H9 (cell line): ENCODE results near the gene LACTB. TPM values are rescaled to one million over a fixed set of nuclear protein-coding genes. Genes with fewer than 3 reads are reported as not detected.

ENCODE experiments used
- DNase-seq: peaks from one replicate; pipeline ENCODE4 v3.0.0-alpha.2; 2017
- H2AFZ ChIP-seq: one replicate; pipeline ENCODE4 v1.6.1; 2013; ENCODE audit warnings: mild to moderate bottlenecking, low read length, control low read depth, moderate library complexity
- H2AK5ac ChIP-seq: 2 replicates; pipeline ENCODE4 v1.6.1; 2013; ENCODE audit warnings: low read length, control low read depth, mixed read lengths; ENCODE audit not compliant: insufficient read length
- H2BK120ac ChIP-seq: one replicate; pipeline ENCODE4 v1.6.1; 2013; ENCODE audit warnings: low read depth, mild to moderate bottlenecking, low read length, control low read depth, inconsistent platforms; ENCODE audit not compliant: poor library complexity, severe bottlenecking
- H2BK12ac ChIP-seq: 2 replicates; pipeline ENCODE4 v1.6.1; 2013; ENCODE audit warnings: low read length, control low read depth, mixed read lengths, low read depth; ENCODE audit not compliant: insufficient read length
- H2BK15ac ChIP-seq: 2 replicates; pipeline ENCODE4 v1.6.1; 2013; ENCODE audit warnings: low read depth, low read length, control low read depth
- H2BK20ac ChIP-seq: one replicate; pipeline ENCODE4 v1.6.1; 2013; ENCODE audit warnings: low read depth, mild to moderate bottlenecking, low read length, control low read depth, inconsistent platforms; ENCODE audit not compliant: poor library complexity, severe bottlenecking
- H2BK5ac ChIP-seq: 2 replicates; pipeline ENCODE4 v1.6.1; 2013; ENCODE audit warnings: low read length, control low read depth, mixed read lengths; ENCODE audit not compliant: insufficient read length
- H3K14ac ChIP-seq: 2 replicates; pipeline ENCODE4 v1.6.1; 2013; ENCODE audit warnings: low read length, control low read depth; ENCODE audit not compliant: insufficient read depth
- H3K18ac ChIP-seq: 2 replicates; pipeline ENCODE4 v1.6.1; 2013; ENCODE audit warnings: low read depth, mild to moderate bottlenecking, mixed read lengths, low read length, control low read depth; ENCODE audit not compliant: insufficient read length
- H3K23ac ChIP-seq: 2 replicates; pipeline ENCODE4 v1.6.1; 2013; ENCODE audit warnings: low read length, control low read depth, mixed read lengths, low read depth; ENCODE audit not compliant: insufficient read length
- H3K23me2 ChIP-seq: 2 replicates; pipeline ENCODE4 v1.6.1; 2013; ENCODE audit warnings: low read depth, mild to moderate bottlenecking, mixed read lengths, low read length, control low read depth; ENCODE audit not compliant: insufficient read length, poor library complexity, severe bottlenecking
- H3K27ac ChIP-seq: 2 replicates; pipeline ENCODE4 v1.5.1; 2013; ENCODE audit warnings: low read length, control low read depth, mixed read lengths, low read depth; ENCODE audit not compliant: insufficient read length
- H3K27me3 ChIP-seq: 2 replicates; pipeline ENCODE4 v1.6.1; 2013; ENCODE audit warnings: low read length, control low read depth, inconsistent platforms; ENCODE audit not compliant: insufficient read depth
- H3K4ac ChIP-seq: 2 replicates; pipeline ENCODE4 v1.6.1; 2013; ENCODE audit warnings: low read depth, mild to moderate bottlenecking, control low read depth, inconsistent platforms, low read length, moderate library complexity
- H3K4me1 ChIP-seq: 2 replicates; pipeline ENCODE4 v1.6.1; 2013; ENCODE audit warnings: low read length, control low read depth, inconsistent platforms; ENCODE audit not compliant: insufficient read depth
- H3K4me2 ChIP-seq: 2 replicates; pipeline ENCODE4 v1.6.1; 2013; ENCODE audit warnings: low read length, control low read depth, mixed read lengths; ENCODE audit not compliant: insufficient read length, insufficient read depth
- H3K56ac ChIP-seq: 2 replicates; pipeline ENCODE4 v1.6.1; 2013; ENCODE audit warnings: low read depth, mild to moderate bottlenecking, mixed read lengths, low read length, control low read depth; ENCODE audit not compliant: insufficient read length
- H3K79me1 ChIP-seq: 2 replicates; pipeline ENCODE4 v1.6.1; 2013; ENCODE audit warnings: low read depth, mild to moderate bottlenecking, moderate library complexity, low read length, control low read depth, inconsistent platforms; ENCODE audit not compliant: insufficient read depth, poor library complexity, severe bottlenecking
- H3K79me2 ChIP-seq: 2 replicates; pipeline ENCODE4 v1.6.1; 2013; ENCODE audit warnings: low read length, control low read depth, inconsistent platforms; ENCODE audit not compliant: insufficient read depth
- H3K9ac ChIP-seq: 2 replicates; pipeline ENCODE4 v1.6.1; 2013; ENCODE audit warnings: low read length, control low read depth, mixed read lengths; ENCODE audit not compliant: insufficient read length; ENCODE audit errors: extremely low read depth
- H3K9me3 ChIP-seq: one replicate; pipeline ENCODE4 v1.6.1; 2013; ENCODE audit warnings: low read depth, low read length, inconsistent platforms; ENCODE audit not compliant: control insufficient read depth
- H3T11ph ChIP-seq: one replicate; pipeline ENCODE4 v1.6.1; 2013; ENCODE audit warnings: mild to moderate bottlenecking, low read length, control low read depth, inconsistent platforms
- H4K20me1 ChIP-seq: one replicate; pipeline ENCODE4 v1.6.1; 2013; ENCODE audit not compliant: control insufficient read depth, insufficient read length, insufficient read depth
- H4K5ac ChIP-seq: 2 replicates; pipeline ENCODE4 v1.6.1; 2013; ENCODE audit warnings: low read depth, mild to moderate bottlenecking, mixed read lengths, low read length, control low read depth; ENCODE audit not compliant: insufficient read length
- H4K8ac ChIP-seq: replicated peaks from 2 replicates; pipeline ENCODE4 v1.6.1; 2013; ENCODE audit warnings: low read length, control low read depth, mixed read lengths, low read depth; ENCODE audit not compliant: insufficient read length
- H4K91ac ChIP-seq: 2 replicates; pipeline ENCODE4 v1.6.1; 2013; ENCODE audit warnings: low read depth, mild to moderate bottlenecking, moderate library complexity, mixed read lengths, low read length, control low read depth; ENCODE audit not compliant: insufficient read length
- H3K27ac Mint-ChIP-seq, 3 experiments: 2 replicates in 2 of 3; 3 replicates in 1 of 3; pipeline ENCODE4 v1.8.0; 2020 to 2021; ENCODE audit warnings: mixed read lengths in 3 of 3, mild to moderate bottlenecking in 1 of 3, moderate library complexity in 1 of 3
- H3K27me3 Mint-ChIP-seq: 2 replicates; pipeline ENCODE4 v1.8.0; 2021; ENCODE audit warnings: low read depth, mild to moderate bottlenecking, moderate library complexity, mixed read lengths
- H3K36me3 Mint-ChIP-seq, 3 experiments: 2 replicates in 2 of 3; 3 replicates in 1 of 3; pipeline ENCODE4 v1.8.0; 2020 to 2021; ENCODE audit warnings: low read depth in 3 of 3, mixed read lengths in 3 of 3; ENCODE audit not compliant: insufficient read depth in 1 of 3
- H3K4me1 Mint-ChIP-seq, 2 experiments: 2 replicates each; pipeline ENCODE4 v1.8.0; 2020; ENCODE audit warnings: mixed read lengths in 2 of 2
- H3K4me3 Mint-ChIP-seq, 2 experiments: 2 replicates in 1 of 2; 3 replicates in 1 of 2; pipeline ENCODE4 v1.8.0; 2020 to 2021; ENCODE audit warnings: mild to moderate bottlenecking in 2 of 2, mixed read lengths in 2 of 2, moderate library complexity in 1 of 2
- H3K9me3 Mint-ChIP-seq, 2 experiments: 2 replicates in 1 of 2; 3 replicates in 1 of 2; pipeline ENCODE4 v1.8.0; 2020; ENCODE audit warnings: mild to moderate bottlenecking in 2 of 2, mixed read lengths in 2 of 2, moderate library complexity in 1 of 2
- CTCF ChIP-seq: fragments of 200-600 bp; sonication (generic); conservative IDR thresholded peaks from 3 replicates; pipeline ENCODE4 v1.8.0; 2021; ENCODE audit warnings: antibody characterized with exemption, mild to moderate bottlenecking
- WGBS: extraction: QIAGEN DNeasy Blood & Tissue Kit; methylation state at CpG from one replicate; pipeline ENCODE4 v1.1.7; 2013; ENCODE audit warnings: missing lambda C conversion rate, low lambda C conversion rate, mixed read lengths; ENCODE audit not compliant: insufficient read length; ENCODE audit errors: extremely low coverage; 5-methylcytosine and 5-hydroxymethylcytosine counted together
- total RNA-seq: library from RNA; stranded (reverse); gene quantifications from 2 replicates; pipeline ENCODE4 v1.2.1, GENCODE V29; 2021

Gene LACTB
- total RNA-seq, 1 experiment from 2014 or later, result 10.3 TPM

GRCh38 chr15:63135281-63135680, 13.6 kb downstream of the LACTB start:
- Histone ChIP-seq H3K9ac (no peak overlapping the region), H3K23me2 (no peaks in the 10 kb centered on the region), H3K4ac (no peak overlapping the region), H3K9me3 (no peaks in the 10 kb centered on the region), H2BK5ac (no peak overlapping the region), H2BK15ac (no peak overlapping the region), H4K91ac (no peak overlapping the region), H3K4me1 (no peaks in the 10 kb centered on the region), H3K79me1 (no peaks in the 10 kb centered on the region), H4K20me1 (no peaks in the 10 kb centered on the region), H4K8ac (no peak overlapping the region), H2BK120ac (no peak overlapping the region), H3K27ac (no peak overlapping the region), H3K4me2 (no peak overlapping the region), H3K27me3 (no peaks in the 10 kb centered on the region), H3K14ac (no peak overlapping the region), H3K79me2 (no peaks in the 10 kb centered on the region), H2AK5ac (no peak overlapping the region), H3T11ph (no peak overlapping the region), H2BK12ac (no peak overlapping the region), H3K18ac (no peak overlapping the region), H3K23ac (no peak overlapping the region), H4K5ac (no peak overlapping the region), H3K56ac (no peak overlapping the region), H2AFZ (no peak overlapping the region), H2BK20ac (no peak overlapping the region)
- TF ChIP-seq CTCF, result no peak
- no peak overlapping the region for H3K27ac Mint-ChIP-seq
- peaks cover 4 to 5% of the 10 kb centered on the region in 2 experiments; a peak in 2 of 4 replicates for H3K4me1 Mint-ChIP-seq
- no peak for DNase-seq
- H3K27me3 Mint-ChIP-seq, result no peaks in the 10 kb centered on the region
- no CpG with 5 or more reads among the region's 5 CpGs for WGBS
- H3K9me3 Mint-ChIP-seq, result no peaks in the 10 kb centered on the region
- no peak overlapping the region for H3K4me3 Mint-ChIP-seq
- peaks cover 0 to 2% (median 0%) of the 10 kb centered on the region in 3 experiments; a peak in 2 of 7 replicates for H3K36me3 Mint-ChIP-seq
